Stimulated activated CD4-positive, alpha-beta T cell treated with anti-CD3 and anti-CD28 coated beads, Interleukin-1b, Interleukin-23, amount 100 ng/mL, for 1 hour (primary cell): ENCODE results near the gene RRM1.
"Not testable (repeated sequence)": the region's sequence is repeated elsewhere in the genome, so short reads cannot be mapped to it uniquely, and the experiment has no call there.

ENCODE experiments used
- DNase-seq, 2 donors: peaks; one replicate each; pipeline ENCODE4 v3.0.0-alpha.2; 2020; ENCODE audit warnings: low read depth in 2 of 2

RRM1 gene

GRCh38 chr11:4076774-4077173 lies 17.8 kb upstream of the RRM1 start:
- no peak for DNase-seq

DNA sequence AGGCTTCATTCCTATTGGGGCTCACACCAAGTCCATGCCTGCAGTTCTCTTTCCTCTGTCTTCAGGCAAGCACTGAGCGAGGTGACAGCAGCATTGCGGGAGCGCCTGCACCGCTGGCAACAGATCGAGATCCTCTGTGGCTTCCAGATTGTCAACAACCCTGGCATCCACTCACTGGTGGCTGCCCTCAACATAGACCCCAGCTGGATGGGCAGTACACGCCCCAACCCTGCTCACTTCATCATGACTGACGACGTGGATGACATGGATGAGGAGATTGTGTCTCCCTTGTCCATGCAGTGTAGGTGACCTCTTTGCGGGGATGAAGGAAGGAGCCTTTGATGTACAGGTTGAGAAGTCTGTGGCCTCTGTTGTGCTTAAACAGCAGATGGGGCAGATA lies 11.4 kb upstream of the RRM1 start:
- no peak for DNase-seq

- DNase-seq = no peak
Observed at GRCh38 chr11:4084406-4085125, 10.0 kb upstream of the RRM1 start.

GRCh38 chr11:4085575-4085974 lies 9.0 kb upstream of the RRM1 start:
- no peak for DNase-seq

GRCh38 chr11:4086575-4087353 lies 7.8 kb upstream of the RRM1 start:
- DNase-seq = no peak

DNA sequence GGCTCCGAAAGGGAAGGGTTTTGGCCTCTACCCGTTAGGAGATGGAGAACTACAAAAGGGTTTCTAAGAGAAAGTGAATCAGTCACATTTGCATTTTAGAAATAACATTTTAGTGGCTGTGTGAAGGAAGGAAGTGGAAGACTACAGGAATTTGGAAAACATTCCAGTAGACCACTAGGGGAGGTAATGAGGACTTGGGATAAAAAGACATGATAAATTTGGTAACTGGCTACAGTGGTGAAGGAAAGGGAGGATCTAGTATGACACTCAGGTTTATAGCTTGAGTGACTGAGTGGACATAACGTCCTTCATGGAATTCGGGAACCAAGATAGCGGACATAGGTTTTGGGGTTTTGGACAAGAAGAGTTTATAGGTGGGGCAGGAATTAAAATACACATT lies 7.0 kb upstream of the RRM1 start:
- no peak for DNase-seq

DNA sequence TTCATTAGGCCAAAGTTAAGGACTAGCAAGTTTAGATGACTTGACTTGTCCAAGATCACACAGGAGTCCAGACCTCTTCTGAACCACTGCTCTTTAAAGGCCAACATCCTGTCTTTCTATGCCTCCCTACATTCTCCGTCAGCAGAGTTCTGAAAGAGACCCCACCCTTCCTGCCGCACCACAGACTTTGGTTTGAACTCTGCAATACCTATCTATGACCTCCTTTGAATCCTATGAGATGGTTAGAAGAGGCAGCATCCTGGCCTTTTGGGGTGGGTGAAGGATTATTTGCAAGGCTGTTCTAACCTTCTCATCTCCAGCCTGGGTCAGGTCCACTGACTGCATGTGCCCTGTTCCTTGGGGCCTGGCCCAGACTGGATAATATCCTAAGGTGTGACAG lies 4.3 kb upstream of the RRM1 start:
- DNase-seq = no peak

GRCh38 chr11:4092026-4092425 lies 2.6 kb upstream of the RRM1 start:
- DNase-seq = no peak

- DNase-seq = no peak
Observed at GRCh38 chr11:4093519-4094347, 866 bp upstream of the RRM1 start.

GRCh38 chr11:4095509-4096230 lies 1.1 kb downstream of the RRM1 start:
- no peak for DNase-seq

DNA sequence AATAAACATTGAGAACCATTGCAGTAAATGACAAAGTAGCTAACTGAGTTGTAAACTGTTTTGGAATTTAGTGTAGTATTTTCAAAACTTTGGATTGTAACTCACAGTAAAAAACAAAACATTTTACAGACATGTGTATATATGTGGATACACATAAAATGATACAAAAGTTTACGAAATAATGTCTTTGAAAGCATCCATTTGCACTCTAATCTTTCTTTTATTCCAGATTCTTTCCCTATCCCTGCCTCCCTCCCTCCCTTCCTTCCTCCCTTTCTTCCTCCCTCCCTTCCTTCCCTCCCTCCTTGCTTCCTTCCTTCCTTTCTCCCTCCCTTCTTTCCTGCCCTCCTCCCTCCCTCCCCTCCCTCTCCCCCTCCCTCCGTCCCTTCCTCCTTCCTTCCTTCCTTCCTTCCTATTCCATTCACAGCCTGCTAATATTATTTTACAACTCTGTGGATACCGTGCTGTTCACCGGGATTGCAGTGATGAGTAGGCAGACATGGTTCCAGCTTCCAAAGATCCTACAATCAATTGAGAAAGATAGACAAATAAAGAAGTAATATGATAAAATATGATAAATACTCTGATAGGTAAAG lies 3.5 kb downstream of the RRM1 start:
- DNase-seq = no peak

GRCh38 chr11:4102711-4103110 lies 8.1 kb downstream of the RRM1 start:
- DNase-seq = no peak

DNA sequence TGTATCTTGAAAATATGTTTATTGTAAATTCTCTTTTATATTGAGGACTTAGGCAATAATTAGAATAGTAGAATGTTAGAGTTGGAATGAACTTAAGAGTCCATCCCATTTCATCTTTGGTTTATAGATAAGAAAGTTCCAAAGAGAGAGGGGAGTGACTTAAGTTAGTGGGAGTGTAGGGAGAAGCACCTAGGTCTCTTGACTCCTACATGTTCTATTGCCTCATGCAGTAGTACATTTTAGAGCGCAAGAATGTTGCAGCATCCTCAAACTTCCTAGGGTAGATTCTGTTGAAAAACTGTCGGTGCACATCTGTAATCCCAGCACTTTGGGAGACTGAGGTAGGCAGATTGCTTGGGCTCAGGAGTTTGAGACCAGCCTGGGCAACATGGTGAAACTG lies 8.7 kb downstream of the RRM1 start:
- no peak for DNase-seq

- no peak for DNase-seq
Observed at GRCh38 chr11:4105916-4106315, 11.3 kb downstream of the RRM1 start.

DNA sequence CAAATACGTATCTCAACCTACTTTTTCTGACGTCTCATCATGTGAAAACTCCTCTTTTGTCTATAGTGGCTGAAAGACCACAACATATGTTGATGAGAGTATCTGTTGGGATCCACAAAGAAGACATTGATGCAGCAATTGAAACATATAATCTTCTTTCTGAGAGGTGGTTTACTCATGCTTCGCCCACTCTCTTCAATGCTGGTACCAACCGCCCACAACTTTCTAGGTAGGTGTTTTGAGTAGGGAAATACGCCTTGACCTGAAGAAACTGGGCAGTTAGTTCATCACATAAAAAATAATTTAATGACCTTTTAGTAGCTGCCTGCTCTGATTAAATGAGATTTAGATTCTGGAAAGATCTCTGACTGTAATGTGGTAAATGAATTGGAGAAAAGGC lies 17.2 kb downstream of the RRM1 start:
- DNase-seq = no peak

DNA sequence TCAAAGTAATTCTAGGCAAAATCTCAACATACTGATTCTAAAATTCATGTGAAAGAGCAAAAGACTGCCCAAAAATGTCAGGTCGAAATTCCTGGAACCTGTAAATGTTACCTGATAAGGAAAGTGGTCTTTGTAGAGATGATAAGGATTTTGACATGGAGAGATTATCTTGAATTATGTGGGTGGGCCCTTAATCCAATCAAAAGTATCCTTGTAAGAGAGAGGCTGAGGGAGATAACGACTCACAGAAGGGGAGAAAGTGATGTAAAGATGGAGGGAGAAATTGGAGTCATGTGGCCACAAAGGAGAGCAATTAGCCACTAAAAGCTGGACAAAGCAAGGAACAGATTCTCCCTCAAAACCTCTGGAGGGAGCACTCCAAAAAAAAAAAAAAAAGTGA lies 20.5 kb downstream of the RRM1 start:
- DNase-seq = no peak

DNA sequence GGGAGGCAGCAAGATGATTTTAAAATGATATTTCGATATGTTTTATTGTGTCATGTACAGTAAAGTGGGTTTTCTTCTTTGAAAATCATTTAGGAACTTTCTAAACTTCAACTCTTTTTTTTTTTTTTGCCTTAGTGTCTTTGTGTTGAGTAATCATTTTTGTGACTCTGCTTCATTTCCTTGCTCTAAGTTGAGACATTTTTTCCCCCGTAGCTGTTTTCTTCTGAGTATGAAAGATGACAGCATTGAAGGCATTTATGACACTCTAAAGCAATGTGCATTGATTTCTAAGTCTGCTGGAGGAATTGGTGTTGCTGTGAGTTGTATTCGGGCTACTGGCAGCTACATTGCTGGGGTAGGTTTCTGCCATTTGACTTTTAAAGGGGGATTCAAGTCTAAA lies 23.5 kb downstream of the RRM1 start:
- DNase-seq = no peak

DNA sequence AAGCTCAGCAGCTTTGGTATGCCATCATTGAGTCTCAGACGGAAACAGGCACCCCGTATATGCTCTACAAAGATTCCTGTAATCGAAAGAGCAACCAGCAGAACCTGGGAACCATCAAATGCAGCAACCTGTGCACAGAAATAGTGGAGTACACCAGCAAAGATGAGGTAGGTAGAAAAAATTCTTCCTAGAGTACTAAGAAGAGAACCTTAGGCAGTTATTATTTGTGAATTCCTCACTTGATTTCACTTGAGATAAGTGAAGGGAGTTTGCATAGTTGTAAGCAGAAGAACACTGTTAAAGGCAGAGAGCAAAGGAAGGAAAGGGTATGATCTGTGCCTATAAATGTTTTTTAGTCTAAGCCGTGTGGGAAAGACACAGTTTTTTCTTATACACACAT lies 28.6 kb downstream of the RRM1 start:
- DNase-seq = no peak

- no peak for DNase-seq
Observed at GRCh38 chr11:4125141-4125540, 30.5 kb downstream of the RRM1 start.

DNA sequence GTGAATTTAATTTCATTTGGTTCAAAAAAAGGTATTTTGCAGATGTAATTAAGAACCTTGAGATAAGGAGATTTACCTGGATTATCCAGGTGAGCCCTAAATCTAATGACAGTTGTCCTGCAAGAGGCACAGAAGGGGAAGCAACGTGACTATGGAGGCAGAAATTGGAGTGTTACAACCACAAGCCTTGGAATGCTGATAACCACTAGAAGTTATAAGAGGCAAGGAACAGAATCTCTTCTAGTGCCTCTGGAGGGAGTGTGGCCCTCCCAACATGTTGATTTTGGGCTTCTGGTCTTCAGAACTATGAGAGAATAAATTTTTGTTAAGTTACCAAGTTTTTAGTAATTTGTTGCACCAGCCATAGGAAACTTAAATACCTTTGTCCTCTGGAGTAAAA lies 32.8 kb downstream of the RRM1 start:
- no peak for DNase-seq

DNA sequence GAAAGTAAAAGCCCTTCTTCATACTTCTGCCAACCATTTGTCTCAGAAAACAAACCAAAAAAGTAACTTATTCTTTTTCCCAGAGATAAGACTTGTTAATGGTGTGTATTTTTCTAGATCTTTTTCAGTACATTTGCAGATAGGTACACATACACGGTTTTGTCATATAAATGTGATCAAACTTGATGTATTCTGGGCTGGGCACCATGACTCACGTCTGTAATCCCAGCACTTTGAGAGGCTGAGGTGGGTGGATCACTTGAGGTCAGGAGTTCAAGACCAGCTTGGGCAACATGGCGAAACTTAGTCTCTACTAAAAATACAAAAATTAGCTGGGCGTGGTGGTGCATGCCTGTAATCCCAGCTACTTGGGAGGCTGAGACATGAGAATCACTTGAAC lies 35.6 kb downstream of the RRM1 start:
- DNase-seq = not testable (repeated sequence)

- DNase-seq = no peak
Observed at GRCh38 chr11:4134806-4135205, 40.2 kb downstream of the RRM1 start.
